ENCODE results near the gene FOXK2. TPM values are rescaled to one million over a fixed set of nuclear protein-coding genes. Genes with fewer than 3 reads are reported as not detected.

FOXK2 gene
- total RNA-seq, 1 experiment from 2014 or later, result 78.9 TPM

GRCh38 chr17:82489117-82489516, 30.4 kb upstream of the FOXK2 start:
- no peaks in the 10 kb centered on the region for H3K27me3 ChIP-seq (ENCODE audit: insufficient read depth, low read depth)
- intact Hi-C loops (cut with micrococcal nuclease; ENCODE audit: unreplicated experiment), result no loop called here
- CTCF ChIA-PET, result no interaction called here
- BruUV-seq (replicated peaks), result no TSS peak
- H3K9me2 ChIP-seq (ENCODE audit: insufficient read depth), result no peaks in the 10 kb centered on the region
- no peak overlapping the region for H3K27ac ChIP-seq
- TF ChIP-seq CTCF (conservative IDR thresholded peaks at IDR 0.05) (no peak), EZH2 (IDR thresholded peaks at IDR 0.05; ENCODE audit: low read depth) (no peak)
- no peaks in the 10 kb centered on the region for H3K36me3 ChIP-seq (ENCODE audit: low read depth)
- no peak overlapping the region for H3K4me3 ChIP-seq
- H2AFZ ChIP-seq, result no peak overlapping the region
- no peaks in the 10 kb centered on the region for H3K79me2 ChIP-seq (ENCODE audit: low read depth)
- H4K20me1 ChIP-seq (ENCODE audit: insufficient read depth), result no peaks in the 10 kb centered on the region
- no peak overlapping the region for H3K4me2 ChIP-seq
- H3F3A ChIP-seq (ENCODE audit: insufficient read depth, low read depth), result peaks cover 18% of the 10 kb centered on the region
- peaks cover 13% of the 10 kb centered on the region for H3K4me1 ChIP-seq (replicated peaks; ENCODE audit: insufficient read depth)
- no peak for DNase-seq
- H3K9me3 ChIP-seq (ENCODE audit: insufficient read depth, low read depth), result no peaks in the 10 kb centered on the region
- POLR2A ChIA-PET (ENCODE audit: unreplicated experiment), result no interaction called here

- Histone ChIP-seq H3K36me3 (ENCODE audit: low read depth) (no peaks in the 10 kb centered on the region), H3K4me3 (no peak overlapping the region), H3K27ac (no peak overlapping the region), H3K4me2 (no peak overlapping the region), H3K9me3 (ENCODE audit: insufficient read depth, low read depth) (no peaks in the 10 kb centered on the region), H4K20me1 (ENCODE audit: insufficient read depth) (no peaks in the 10 kb centered on the region), H3K9me2 (ENCODE audit: insufficient read depth) (no peaks in the 10 kb centered on the region), H2AFZ (no peak overlapping the region), H3K4me1 (replicated peaks; ENCODE audit: insufficient read depth) (peaks cover 13% of the 10 kb centered on the region), H3K27me3 (ENCODE audit: insufficient read depth, low read depth) (no peaks in the 10 kb centered on the region), H3K79me2 (ENCODE audit: low read depth) (no peaks in the 10 kb centered on the region), H3F3A (ENCODE audit: insufficient read depth, low read depth) (peaks cover 25% of the 10 kb centered on the region)
- BruUV-seq (replicated peaks), result no TSS peak
- DNase-seq, result no peak
- intact Hi-C loops (cut with micrococcal nuclease; ENCODE audit: unreplicated experiment), result loop anchor here (5.0 to 10.0 kb wide), 3 partner anchors 62 to 255 kb away; partner anchors contain the start of gene TEX19
- TF ChIP-seq EZH2 (IDR thresholded peaks at IDR 0.05; ENCODE audit: low read depth), result no peak
- TF ChIP-seq CTCF (conservative IDR thresholded peaks at IDR 0.05), result no peak
- POLR2A ChIA-PET (ENCODE audit: unreplicated experiment), result no interaction called here
- CTCF ChIA-PET, result no interaction called here
Measured at GRCh38 chr17:82489851-82490511, 29.6 kb upstream of the FOXK2 start.

- no peaks in the 10 kb centered on the region for H3K27me3 ChIP-seq (ENCODE audit: insufficient read depth, low read depth)
- H3K79me2 ChIP-seq (ENCODE audit: low read depth), result no peaks in the 10 kb centered on the region
- H2AFZ ChIP-seq, result no peak overlapping the region
- intact Hi-C loops (cut with micrococcal nuclease; ENCODE audit: unreplicated experiment), result loop anchor here (5.0 to 10.0 kb wide), 3 partner anchors 62 to 256 kb away; partner anchors contain the start of gene TEX19
- no peaks in the 10 kb centered on the region for H3K9me3 ChIP-seq (ENCODE audit: insufficient read depth, low read depth)
- TF ChIP-seq CTCF (conservative IDR thresholded peaks at IDR 0.05) (no peak), EZH2 (IDR thresholded peaks at IDR 0.05; ENCODE audit: low read depth) (no peak)
- ChIA-PET POLR2A (ENCODE audit: unreplicated experiment) (no interaction called here), CTCF (no interaction called here)
- no peak overlapping the region for H3K4me3 ChIP-seq
- no peak for DNase-seq
- peaks cover 26% of the 10 kb centered on the region for H3F3A ChIP-seq (ENCODE audit: insufficient read depth, low read depth)
- no peaks in the 10 kb centered on the region for H3K9me2 ChIP-seq (ENCODE audit: insufficient read depth)
- H4K20me1 ChIP-seq (ENCODE audit: insufficient read depth), result no peaks in the 10 kb centered on the region
- BruUV-seq (replicated peaks), result no TSS peak
- no peaks in the 10 kb centered on the region for H3K36me3 ChIP-seq (ENCODE audit: low read depth)
- H3K4me2 ChIP-seq, result no peak overlapping the region
- peaks cover 13% of the 10 kb centered on the region for H3K4me1 ChIP-seq (replicated peaks; ENCODE audit: insufficient read depth)
- H3K27ac ChIP-seq, result no peak overlapping the region
Measured at GRCh38 chr17:82490512-82491195, 28.9 kb upstream of the FOXK2 start.

All from PC-9 (cell line).